ENCODE measurements around the gene SCMH1.
"Not testable (repeated sequence)": the region's sequence is repeated elsewhere in the genome, so short reads cannot be mapped to it uniquely, and the experiment has no call there.

The SCMH1 gene

GRCh38 chr1:41211608-41212007 lies 30.5 kb downstream of the SCMH1 start:
- not testable (repeated sequence) for DNase-seq (ENCODE audit: low read depth)

- not testable (repeated sequence) for DNase-seq (ENCODE audit: low read depth)
Measured at GRCh38 chr1:41207053-41207452, 35.1 kb downstream of the SCMH1 start.

- DNase-seq (ENCODE audit: low read depth), result no peak
Measured at GRCh38 chr1:41200728-41201127, 41.4 kb downstream of the SCMH1 start.

GRCh38 chr1:41199375-41199774 lies 42.7 kb downstream of the SCMH1 start:
- DNase-seq (ENCODE audit: low read depth), result no peak

- no peak for DNase-seq (ENCODE audit: low read depth)
Measured at GRCh38 chr1:41192456-41193178, 49.5 kb downstream of the SCMH1 start.

GRCh38 chr1:41184446-41184845 lies 57.7 kb downstream of the SCMH1 start:
- no peak for DNase-seq (ENCODE audit: low read depth)

GRCh38 chr1:41178230-41178629 lies 63.9 kb downstream of the SCMH1 start:
- DNase-seq (ENCODE audit: low read depth), result not testable (repeated sequence)

GRCh38 chr1:41175546-41175945 lies 66.6 kb downstream of the SCMH1 start:
- no peak for DNase-seq (ENCODE audit: low read depth)

- no peak for DNase-seq (ENCODE audit: low read depth)
Measured at GRCh38 chr1:41174170-41174569, 67.9 kb downstream of the SCMH1 start.

GRCh38 chr1:41173651-41174050 lies 68.5 kb downstream of the SCMH1 start:
- DNase-seq (ENCODE audit: low read depth), result no peak

- no peak for DNase-seq (ENCODE audit: low read depth)
Measured at GRCh38 chr1:41171266-41171874, 70.7 kb downstream of the SCMH1 start.

- DNase-seq (ENCODE audit: low read depth), result no peak
Measured at GRCh38 chr1:41169799-41170180, 72.3 kb downstream of the SCMH1 start.

- no peak for DNase-seq (ENCODE audit: low read depth)
Measured at GRCh38 chr1:41169066-41169798, 72.9 kb downstream of the SCMH1 start.

GRCh38 chr1:41167667-41168066 lies 74.4 kb downstream of the SCMH1 start:
- DNase-seq (ENCODE audit: low read depth), result no peak

GRCh38 chr1:41164727-41165126 lies 77.4 kb downstream of the SCMH1 start:
- DNase-seq (ENCODE audit: low read depth), result no peak

- no peak for DNase-seq (ENCODE audit: low read depth)
Measured at GRCh38 chr1:41162441-41162840, 79.7 kb downstream of the SCMH1 start.

GRCh38 chr1:41161846-41162245 lies 80.3 kb downstream of the SCMH1 start:
- DNase-seq (ENCODE audit: low read depth), result no peak

- DNase-seq (ENCODE audit: low read depth), result no peak
Measured at GRCh38 chr1:41160498-41161110, 81.5 kb downstream of the SCMH1 start.

- no peak for DNase-seq (ENCODE audit: low read depth)
Measured at GRCh38 chr1:41158966-41159365, 83.1 kb downstream of the SCMH1 start.

- no peak for DNase-seq (ENCODE audit: low read depth)
Measured at GRCh38 chr1:41158147-41158875, 83.8 kb downstream of the SCMH1 start.

- no peak for DNase-seq (ENCODE audit: low read depth)
Measured at GRCh38 chr1:41155105-41155504, 87.0 kb downstream of the SCMH1 start.

- DNase-seq (ENCODE audit: low read depth), result no peak
Measured at GRCh38 chr1:41153750-41154274, 88.3 kb downstream of the SCMH1 start.

All from stimulated activated CD4-positive, alpha-beta T cell treated with anti-CD3 and anti-CD28 coated beads, Interleukin-2, amount 100 ng/mL, for 4 hours (primary cell).